Cerebellar cortex (tissue), 1 donor: ENCODE data around the gene TPRG1.
"Not testable (repeated sequence)": the region's sequence is repeated elsewhere in the genome, so short reads cannot be mapped to it uniquely, and the experiment has no call there.

Experiments
- DNase-seq: peaks from one replicate; pipeline ENCODE4 v3.0.0-alpha.2; 2015; ENCODE audit warnings: low spot score

The TPRG1 gene

DNA sequence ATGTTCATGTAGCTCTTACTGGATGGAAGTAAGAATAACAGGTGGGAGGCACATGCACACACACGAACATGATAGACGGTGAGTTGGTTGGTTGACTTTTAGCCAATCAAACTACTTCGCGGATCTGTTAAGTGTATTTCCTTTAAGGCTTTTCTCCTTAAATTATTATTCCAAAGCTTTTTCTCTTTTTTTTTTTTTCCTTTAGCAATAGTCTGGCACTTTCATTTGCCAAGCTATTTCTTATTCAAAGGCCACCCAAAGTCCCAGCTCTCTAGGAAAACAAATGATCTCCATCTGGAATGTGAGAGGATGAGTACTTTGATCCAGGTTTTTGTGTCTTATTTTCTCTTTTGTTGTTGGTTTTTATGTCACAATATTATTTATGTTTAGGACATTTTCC, 141.1 kb downstream of the TPRG1 start:
- no peak for DNase-seq

DNA sequence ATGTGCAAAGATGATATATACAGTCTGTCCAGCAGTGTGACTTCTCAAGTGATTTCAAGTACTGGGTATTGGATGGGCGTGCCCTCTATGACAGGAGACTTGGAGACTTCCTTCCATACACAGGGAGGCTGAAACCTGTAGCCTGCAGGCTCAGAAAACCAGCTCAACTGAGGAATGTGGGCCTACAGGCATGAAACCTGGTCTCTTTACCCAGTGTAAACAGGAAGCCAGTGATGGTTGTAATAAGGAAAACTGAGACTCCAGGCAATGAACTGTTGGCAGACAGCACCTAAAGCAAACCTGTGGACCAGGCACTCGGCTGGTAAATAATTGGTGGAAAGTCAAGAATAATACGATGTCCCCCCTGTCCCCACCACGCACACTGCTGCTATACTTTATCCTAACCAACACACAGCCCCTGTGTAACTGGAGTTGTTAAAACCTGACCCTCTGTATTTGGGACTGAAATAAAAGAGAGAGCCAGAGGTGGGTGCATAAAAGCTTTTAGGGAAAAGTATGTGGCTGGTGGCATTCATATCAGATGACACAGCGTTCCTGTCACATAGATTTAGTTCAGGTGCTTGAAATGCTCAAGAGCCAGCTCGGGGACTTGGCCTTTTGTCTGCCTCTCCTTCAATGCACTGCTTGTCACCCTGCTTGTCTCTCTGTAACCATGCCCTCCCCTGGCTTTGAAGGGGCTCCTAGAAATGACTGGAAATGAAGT, 144.7 kb downstream of the TPRG1 start:
- no peak for DNase-seq

DNA sequence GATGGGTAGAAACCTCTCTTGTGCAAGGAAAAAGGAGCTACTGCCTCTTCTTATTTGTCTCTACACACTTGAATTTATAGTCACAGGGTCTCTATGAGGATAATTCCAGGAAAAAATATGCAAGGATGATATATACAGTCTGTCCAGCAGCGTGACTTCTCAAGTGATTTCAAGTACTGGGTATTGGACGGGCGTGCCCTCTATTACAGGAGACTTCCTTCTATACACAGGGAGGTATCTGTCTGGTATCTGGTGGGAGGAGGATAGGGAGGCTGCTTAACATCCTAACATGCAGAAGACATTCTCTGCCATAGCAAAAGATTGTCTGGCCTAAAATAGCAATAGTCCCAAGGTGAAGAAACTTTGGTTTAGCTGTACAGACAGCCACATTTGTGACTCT, 146.1 kb downstream of the TPRG1 start:
- no peak for DNase-seq

DNA sequence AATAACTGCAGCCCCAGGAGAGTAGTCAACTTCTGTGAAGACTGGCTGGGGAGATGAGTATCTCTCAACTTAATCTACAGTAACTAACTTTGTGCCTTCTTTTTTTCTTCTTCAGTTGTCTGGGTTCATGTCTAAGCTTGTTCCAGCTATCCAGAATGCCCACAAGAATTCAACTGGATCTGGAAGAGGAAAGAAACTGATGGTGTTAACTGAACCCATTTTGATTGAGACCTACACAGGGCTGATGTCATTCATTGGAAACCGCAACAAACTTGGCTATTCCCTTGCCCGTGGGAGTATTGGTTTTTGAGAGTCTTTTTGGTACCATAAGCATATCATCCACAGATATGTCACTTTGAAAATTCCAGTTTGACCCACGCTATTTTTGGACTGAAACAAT, 148.7 kb downstream of the TPRG1 start:
- DNase-seq, result no peak

GRCh38 chr3:189322339-189322738, 150.6 kb downstream of the TPRG1 start:
- DNase-seq, result no peak

DNA sequence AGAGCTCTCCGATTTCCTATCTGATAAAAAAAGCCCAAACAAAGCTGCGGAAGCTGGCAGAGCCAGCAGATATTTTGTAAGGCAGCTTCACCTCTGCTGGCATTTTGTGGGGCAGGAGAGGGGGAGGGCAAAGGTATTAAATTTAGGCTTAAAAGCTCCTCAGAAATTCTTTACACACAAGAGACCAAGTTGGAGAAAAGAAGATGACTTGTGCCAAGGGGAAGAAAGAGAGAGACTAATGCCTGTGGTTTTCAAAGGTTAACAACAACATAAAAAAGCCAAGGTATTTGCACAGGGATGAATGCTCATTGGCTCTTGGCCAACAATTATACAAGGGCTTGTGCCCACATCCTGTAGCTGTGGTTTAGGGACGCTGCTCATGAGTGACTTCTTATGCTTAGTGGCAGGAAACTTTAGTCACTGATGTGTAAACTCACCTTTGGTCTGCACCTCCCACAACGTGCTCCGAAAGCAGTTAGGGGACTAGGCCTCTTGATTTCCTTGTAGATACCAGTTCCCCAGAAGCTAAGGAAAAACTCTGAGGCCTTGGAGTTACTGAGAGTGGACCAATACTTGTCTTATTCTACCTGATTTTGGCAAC, 152.9 kb downstream of the TPRG1 start:
- no peak for DNase-seq

DNA sequence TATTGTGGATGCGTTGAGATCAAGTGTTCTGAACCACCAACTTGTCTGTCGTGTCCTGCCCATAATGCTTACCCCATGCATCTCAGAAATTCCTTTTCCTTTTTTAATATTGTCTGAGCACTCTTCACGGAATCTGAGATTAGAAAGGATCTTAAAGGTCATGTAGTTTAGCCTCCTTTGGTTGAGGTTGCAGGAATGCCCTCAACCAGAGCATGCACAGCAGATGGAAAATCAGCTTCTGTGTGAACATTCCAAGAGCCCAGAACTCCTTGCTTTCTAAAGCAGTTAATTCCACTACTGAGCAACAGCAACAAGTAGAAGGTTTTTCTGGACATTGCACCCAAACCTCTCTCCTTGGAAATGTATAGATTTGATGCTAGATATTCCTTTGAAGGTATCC, 153.7 kb downstream of the TPRG1 start:
- no peak for DNase-seq

DNA sequence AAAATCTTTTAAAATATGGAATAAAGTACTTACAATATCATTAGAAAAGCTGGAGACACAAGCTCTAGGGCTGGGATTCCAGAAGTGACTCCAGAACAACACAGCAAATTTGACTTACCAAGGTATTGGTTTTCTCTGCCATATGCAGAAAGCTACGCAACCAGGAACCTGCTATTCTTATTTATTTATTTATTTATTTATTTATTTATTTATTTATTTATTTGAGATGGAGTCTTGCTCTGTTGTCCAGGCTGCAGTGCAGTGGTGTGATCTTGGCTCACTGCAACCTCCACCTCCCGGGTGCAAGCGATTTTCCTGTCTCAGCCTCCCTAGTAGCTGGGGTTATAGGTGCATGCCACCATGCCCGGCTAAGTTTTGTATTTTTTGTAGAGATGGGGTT, 157.9 kb downstream of the TPRG1 start:
- not testable (repeated sequence) for DNase-seq

DNA sequence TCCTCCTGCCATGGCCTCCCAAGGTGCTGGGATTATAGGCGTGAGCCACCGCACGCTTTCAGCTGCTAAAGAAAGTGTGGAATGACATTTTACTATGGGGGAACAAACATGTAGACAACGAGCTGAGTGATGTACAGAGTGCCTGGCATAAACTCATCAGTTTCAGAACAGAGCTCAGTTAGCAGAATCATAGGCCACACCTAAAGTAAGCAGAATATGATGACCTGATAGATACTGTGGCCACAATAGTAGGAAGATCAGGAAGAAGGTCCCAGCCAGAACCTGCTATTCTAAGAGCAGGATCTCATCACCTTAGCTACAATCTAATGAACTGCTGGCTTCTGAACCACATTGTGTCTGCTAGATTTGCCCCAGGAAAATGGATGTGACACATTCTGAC, 158.3 kb downstream of the TPRG1 start:
- DNase-seq, result no peak

- no peak for DNase-seq
These were observed 159.2 kb downstream of the TPRG1 start for GRCh38 chr3:189331002-189331418.

DNA sequence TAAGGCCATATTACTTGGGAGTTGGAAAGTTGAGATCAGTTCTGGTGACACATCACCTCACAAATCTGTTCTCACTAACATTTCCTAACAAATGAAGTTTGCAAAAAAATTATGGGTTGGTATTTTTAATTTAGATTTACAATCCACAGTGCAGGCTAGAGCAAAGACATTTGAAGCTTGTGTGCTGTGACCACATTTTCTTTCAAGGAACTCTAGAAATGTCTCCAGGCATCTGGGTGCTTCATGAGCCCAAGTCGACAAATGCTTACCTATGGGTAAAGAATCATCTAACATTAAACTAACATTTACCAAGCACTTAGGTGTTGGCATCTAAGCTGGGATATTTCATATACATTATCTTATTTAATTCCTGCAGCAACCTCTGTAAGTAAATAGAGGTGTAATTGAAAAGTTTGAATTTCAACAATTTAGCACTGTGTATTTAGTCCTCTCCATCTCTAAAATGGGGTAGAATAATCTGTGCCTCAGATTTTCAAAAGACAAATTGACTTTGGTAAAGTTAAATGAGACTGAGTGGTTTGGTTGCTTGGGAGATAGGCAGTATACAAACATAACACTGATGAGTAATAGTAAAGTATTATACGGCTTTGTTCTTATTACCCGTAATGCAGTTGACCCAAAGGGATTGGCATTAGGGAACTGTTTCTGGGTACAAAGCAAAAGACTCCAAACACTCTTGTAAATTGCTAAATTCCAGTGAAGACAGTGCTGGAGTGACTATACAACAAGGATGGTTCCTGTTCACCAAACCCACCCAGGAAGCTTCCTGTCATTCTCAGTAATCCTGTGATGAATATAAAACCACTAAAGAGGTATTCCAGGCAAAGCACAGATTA, 162.5 kb downstream of the TPRG1 start:
- DNase-seq, result no peak

DNA sequence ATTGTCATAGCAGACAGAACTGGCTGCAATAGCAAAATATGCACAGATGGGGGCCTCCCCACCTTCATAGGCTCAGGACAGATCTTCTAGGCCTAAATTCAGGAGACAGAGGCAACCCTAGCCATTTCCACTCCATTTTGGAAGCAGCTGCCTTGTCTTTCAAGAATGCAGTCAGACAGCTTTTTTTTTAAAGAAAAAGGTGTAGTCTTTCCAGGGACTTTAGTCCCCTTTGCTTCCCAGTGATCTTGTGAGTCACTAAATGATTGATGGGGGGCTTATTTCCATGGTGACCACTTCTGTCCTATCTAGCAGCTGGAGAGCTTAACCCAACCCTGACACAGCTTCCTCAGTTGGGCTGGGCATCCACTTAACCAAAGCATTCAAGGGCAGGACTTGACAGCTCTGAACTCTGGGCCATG, 165.9 kb downstream of the TPRG1 start:
- no peak for DNase-seq

DNA sequence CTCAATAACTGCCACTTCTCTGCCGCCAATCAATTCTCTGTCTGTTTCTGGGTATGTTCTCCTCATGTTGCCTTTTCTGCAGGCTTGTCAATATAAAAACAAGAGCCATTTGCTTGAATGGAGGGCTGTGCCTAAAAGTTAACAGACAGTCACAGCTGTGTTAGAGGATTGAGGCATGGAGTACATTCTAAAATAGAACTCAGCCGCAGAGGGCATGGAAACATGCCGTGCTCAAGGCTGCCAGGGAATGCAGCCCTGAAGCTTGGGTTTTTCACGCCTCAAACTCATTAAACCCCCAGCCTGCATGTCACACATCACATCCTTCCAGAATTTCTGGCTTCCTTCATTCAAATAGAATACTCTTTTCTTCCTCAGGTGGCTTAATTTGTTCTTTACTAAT, 166.6 kb downstream of the TPRG1 start:
- no peak for DNase-seq

DNA sequence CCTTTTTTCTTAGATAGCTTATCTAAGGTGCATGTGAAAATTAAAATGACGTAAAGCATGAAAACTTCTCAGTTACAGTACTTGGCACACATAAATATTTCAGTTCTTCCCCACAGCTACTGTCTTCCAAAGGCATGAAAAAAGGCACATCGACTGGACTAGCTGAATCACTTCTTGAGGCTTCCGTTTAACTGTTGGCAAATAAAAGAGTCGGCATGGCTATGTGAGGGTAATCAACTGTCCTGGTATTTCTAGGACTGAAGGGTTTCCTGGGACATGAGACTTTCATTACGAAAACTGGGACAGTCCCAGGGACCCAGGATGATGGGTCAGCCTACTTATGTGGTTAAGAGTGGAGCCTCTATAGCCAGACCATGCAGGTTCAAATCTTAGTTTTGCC, 168.2 kb downstream of the TPRG1 start:
- no peak for DNase-seq

DNA sequence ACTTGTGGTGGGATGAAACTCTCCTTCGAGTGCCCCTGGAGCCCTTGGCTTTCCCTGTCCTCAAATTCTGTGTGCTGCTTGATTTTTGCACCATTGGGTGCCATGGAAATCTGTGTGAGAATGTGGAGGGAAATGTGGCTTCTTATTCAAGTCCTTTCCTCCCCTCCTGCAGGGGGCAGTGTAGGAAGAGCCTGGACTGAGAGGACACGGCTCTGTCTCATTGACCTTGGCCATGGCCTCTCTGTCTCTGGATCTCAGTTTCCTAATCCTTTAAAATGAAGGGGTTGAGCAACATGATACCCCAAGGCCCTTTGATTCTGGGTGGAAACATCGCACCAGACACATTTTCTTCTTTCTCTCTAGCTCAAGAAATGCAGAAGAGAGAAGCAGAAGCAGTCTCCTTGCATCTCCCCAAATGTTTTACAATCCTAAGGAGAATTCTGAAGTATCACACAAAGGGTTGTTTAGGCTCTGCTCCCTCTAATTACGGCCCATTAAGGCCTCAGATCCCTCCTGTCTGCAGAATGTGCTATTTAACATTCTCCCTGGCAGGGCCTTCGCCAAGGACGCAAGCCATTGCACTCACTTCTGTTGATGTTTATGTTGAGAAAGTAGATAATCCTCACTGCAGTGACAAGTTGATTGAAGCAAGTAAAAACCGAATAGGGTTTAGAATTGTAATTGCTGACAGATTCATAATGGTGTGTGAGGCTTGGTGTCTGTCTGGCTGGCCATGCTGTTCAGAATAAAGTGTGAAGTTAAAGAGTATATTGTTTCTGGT, 169.1 kb downstream of the TPRG1 start:
- DNase-seq, result peak; percentile 9

- no peak for DNase-seq
These were observed 171.0 kb downstream of the TPRG1 start for GRCh38 chr3:189342811-189343210.

DNA sequence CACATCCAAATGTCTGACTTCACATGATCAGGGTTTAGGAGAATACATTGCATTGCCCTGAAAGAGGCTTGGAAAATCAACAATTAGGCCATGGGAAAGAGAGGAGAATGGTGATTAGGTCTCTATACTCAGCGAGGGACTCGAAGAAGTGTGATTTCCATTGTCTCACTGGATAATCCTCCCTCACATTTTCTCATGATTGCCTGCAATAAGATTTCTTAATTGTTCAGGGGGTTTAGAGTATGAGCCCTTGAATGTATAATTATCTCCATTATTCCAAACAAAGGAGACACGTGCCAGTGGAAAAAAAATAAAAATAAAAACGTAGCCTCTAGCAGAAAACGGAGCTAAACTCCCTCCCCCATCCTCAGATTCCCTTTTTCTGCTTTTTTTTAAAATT, 173.2 kb downstream of the TPRG1 start:
- DNase-seq, result no peak

DNA sequence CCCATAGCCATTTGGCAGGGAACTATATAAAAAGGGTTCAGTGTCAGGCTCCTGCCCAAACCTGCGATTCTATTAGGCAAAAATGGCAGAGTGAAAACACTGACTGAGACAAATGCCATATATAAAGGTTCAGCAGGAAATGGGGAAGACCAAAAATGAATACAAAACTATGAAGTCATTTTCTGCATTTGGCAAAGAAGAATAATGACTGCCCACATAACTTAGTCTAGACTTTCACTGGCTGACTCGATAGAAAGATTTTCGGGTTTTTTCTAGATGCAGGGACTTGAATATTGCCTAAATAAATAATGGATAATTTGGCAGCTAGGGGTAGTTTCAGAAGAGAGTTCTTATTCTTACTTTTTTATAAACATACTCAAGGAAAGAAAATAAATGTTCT, 178.0 kb downstream of the TPRG1 start:
- no peak for DNase-seq

DNA sequence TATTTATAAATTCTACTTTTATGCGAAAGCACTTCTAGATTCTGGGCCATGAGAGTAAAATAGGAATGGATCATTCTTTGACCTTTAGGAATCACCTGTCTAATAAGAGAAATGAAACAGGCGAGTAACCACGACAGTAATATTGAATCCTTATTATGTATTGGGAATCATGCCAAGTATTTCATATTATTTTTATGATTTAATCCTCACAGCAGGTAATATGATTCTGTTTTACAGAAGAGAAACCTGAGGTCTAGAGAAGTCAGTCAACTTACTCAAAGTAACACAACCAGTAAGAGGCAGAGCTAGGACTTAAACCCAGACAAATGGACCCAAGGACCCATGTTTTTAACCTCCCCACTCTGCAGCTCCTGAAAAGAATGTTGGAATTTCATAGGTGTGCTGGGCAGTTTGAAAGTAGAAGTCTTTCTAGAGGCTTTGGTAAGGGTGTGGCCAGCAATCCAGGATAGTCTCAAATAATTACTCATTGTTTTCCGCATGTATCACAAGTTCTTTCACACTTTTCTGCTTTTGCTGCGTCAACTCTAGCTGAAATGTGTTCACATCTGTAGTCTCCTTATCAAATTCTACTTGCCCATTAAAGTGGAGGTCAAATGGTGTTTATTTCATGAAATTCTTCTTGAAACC, 181.7 kb downstream of the TPRG1 start:
- no peak for DNase-seq

DNA sequence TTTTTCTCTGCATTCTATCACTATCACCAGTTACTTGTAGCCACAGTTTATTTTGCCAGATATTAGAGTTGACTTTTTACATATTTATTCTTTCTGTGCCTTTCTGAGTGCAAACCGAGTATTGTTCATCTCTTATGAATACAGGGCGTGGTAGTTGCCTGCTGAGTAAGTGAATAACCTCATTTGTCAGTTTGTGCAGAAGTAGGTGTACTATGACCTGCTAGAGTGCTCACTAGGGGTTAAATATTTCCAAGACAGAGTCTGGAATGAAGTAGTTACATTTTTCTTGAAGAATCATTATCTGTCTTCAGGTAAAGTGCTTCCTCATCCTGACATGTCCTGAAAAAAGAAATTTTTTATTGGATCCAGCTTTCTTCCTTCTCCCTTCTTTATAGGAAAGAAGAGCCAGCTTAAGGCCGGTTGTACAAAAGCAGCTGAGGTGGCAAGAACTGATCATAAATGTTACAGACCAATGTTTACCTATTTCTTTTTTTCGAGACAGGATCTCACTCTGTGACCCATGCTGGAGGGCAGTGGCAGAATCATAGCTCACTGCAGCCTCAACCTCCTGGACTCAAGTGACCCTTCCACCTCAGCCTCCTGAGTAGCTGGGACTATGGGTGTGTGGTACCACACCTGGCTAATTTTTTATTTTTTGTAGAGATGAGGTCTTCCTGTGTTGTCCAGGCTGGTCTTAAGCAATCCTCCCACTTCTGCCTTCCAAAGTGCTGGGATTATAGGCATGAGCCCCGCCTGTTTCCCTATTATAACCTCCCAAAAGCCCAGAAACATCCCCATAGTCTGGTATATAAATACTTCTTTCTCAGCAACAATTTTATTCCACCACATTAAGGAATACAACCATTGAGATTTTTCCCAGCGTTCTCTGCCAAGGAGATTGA, 182.5 kb downstream of the TPRG1 start:
- DNase-seq, result no peak

GRCh38 chr3:189355115-189355480, 183.3 kb downstream of the TPRG1 start:
- no peak for DNase-seq
